SK-MEL-5 (cell line): ENCODE results near the gene TAOK1. TPM values are rescaled to one million over a fixed set of nuclear protein-coding genes. Genes with fewer than 3 reads are reported as not detected.

Source experiments
- DNase-seq: peaks from one replicate; pipeline ENCODE4 v3.0.0-alpha.2; 2016; ENCODE audit warnings: low read depth, low spot score
- in situ Hi-C: cut with HindIII; loops from 2 replicates; pipeline ENCODE4 v1.10.0; 2016; ENCODE audit warnings: low sequenced_read_pairs, high pct_unique_total_duplicates, low pct_unique_long_range_greater_than_20kb
- total RNA-seq: library from RNA; depleted of rRNA; stranded (reverse); fragments of >200 nt; shearing (Covaris generic); gene quantifications from 2 replicates; pipeline ENCODE4 v1.2.3, GENCODE V29; 2014

TAOK1 gene
- total RNA-seq, 1 experiment from 2014 or later, result 37.3 TPM

DNA sequence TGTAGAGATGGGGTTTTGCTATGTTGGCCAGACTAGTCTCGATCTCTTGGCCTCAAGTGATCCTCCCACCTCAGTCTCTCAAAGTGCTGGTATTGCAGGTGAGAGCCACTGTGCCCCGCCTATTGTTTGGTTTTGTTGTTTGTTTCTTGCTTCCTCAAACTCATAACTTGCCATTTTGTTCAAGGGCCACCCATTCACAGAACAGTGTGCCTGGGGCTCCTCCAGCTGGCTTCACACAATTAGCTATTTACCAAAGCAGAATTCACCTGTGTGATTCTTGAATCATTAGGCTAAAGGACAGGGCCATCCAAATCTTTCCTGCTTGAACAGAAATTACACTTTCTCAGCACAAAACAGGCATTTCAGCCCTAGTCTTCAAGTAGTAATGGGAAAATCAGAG is 169.5 kb downstream of the TAOK1 start:
- in situ Hi-C loops, result no loop called here
- DNase-seq, result no peak

DNA sequence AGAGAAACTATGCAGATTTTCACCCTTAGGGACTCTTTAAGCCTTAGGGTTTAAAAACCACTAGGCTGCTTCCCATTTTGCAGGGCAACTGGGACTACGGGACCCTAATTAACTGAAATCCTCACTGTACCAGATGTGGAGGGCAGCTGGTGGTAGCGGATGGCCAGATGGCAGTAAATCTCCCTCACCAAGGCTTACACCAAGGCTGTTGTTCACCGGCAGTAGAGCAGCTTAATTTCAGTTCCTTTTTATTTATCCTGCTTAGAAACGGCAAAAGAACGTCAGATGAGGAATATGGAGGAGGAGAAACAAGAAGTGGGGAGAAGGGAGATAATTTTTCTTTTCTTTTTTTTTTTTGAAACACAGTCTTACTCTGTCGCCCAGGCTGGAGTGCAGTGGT is 170.2 kb downstream of the TAOK1 start:
- in situ Hi-C loops, result no loop called here
- DNase-seq, result no peak

DNA sequence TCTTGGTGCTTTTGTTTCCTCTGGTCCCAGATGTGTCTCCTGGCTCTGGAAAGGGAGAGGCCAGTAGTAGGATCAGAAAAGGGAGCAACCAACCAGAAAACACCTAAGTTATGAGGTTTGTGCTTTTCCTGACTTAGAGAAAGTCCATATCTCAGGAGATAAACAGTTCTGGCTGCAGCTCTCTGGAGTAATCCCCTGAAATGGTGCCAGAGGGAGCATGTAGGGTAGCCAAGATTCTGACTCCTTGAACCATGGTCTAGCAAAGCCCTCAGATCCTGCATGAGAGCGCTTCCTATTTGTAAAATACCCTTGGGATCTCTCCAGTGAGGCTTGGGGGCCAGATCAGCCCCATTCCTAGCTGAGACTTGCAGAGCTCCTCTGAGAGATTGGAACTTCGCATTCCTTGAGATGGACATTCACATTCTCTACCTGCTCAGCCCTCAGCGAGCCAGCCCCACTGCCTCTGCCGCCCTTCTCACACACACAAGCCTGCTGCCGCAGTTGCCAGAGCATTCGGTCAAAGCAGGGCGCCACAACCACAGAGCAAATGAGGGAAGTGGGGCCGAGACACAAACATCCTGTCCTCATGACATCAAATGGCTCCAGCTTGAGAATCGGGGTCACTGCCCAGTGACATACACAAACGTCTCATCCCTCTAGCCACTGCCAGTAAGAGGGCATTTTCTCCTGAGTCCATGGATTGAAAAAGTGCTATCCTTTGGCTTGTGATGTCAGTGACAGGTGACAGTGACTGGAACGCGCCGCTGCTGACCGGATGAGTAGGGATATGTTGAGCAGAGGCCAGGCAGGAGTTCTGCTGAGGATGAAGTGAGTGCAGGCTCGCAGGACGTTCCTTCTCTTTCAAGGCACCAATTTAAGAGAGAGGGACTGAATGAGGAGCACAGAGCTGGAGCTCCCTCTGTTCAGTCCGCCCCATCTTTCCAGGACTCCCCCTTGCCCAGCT is 171.7 kb downstream of the TAOK1 start:
- DNase-seq, result no peak
- in situ Hi-C loops, result no loop called here

DNA sequence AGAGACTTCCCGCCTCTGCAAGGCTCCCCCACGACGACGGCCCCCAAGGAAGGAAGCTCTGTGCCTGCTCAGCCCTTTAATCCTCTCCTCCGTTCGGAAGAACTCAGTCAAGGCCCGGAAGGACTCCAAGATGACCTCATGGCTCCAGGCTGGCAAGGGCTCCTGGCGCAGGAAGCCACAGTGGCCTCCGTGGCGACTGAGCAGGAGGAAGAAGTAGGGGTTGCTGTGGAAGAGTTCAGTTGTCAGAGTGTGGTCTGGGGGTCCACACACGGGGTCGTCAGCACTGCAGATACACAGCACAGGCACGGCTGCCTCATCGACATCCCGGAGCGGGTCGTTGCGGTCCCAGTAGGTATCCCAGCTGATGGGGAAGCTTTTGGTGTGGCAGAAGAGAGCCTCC is 172.5 kb downstream of the TAOK1 start:
- DNase-seq, result no peak
- in situ Hi-C loops, result no loop called here

DNA sequence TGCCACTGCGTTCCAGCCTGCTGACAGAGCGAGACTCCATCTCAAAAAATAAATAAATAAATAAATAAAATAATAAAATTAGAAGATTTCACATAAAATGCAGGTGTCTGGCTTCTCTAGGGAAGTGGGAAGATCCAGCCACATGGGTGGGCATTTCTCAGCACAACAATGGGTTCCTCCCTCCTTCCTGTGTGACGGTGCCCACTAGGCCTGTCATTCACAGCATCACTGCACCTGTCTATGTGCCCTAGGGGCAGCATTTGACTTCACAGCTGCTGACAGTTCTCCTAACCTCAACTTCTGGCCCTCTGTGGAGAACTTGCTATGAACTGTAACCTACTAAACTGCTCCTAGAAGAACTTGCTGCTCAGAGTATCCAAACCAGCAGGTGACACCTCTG is 173.7 kb downstream of the TAOK1 start:
- no peak for DNase-seq
- in situ Hi-C loops, result no loop called here

DNA sequence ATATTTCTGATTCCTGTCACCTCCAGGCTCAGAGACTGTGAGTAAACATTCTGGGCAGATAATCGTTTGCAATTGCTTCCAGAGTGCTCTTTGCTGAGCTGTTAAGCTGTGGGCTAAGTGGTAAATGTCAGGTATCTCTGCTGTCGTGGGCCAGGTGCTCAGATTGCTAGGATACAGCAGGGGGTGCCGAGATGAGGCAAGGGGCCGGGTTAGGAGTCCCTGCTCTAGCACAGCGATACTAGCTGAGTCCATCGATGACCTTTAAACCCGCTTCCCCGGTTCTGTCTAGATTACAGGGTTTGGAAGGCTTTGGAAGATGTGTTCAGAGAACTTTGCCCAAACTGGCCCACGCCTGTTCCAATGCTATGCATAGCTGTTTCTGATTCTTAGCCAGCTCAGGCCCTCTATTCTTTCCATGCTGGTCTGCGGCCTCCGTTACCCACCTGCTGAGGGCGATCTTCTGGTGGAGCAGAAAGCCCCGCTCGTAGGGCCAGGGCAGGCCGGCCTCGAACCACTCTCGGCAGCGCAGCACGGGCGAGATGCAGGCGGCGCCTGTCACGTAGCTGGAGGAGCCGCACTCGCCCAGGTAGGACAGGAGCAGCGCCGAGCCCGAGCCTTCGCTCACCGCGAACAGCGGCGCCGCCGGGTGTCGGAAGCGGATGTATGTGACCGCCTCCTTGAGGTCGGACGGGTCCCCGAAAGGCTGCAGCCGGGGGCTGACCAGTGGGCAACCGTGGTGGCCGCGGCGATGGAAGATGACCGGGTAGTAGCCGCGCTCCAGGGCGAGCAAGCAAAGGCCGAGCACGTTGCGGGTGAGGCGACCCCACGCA is 175.7 kb downstream of the TAOK1 start:
- no peak for DNase-seq
- in situ Hi-C loops, result no loop called here

DNA sequence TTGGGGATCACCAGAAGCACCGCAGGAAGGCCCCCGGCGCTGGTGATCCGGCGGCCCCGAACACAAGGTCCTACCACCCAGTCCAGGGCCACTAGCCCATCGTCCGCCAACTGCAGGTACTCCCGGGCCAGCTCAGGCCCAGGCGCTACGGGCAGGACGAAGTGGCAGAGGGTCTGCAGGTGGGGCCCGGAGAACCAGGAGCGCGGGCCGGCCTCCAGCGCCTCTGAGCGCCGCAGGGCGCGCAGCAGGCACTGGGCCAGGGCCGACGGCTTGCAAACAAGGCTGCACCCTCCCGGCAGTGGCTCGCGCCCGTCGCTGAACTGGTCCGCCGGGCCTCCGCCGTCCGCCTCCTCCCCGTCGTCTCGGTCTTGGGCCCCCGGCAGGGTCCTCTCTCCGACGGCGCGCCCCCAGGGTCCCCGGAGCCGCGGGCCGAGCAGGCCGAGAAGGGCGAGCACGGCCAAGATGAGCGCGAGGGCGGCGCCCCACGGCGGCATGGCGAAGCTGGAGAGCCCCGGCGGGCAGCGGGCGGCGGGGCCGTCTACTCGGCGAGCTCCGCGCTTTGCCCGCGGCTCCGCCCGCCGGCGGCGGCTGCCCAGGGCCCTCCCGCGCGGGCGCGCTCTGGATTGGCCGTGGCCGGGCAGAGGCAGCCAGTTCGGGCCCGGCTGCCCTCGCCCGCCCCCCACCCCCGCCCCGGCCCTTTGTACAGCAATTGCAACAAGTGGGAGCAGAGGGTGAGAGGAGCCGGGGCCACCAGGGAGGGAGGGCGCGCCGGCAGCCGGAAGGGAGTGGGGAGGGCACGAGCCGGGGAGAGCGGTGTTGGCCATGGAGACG is 176.5 kb downstream of the TAOK1 start, which contains the start of gene ABHD15:
Gene ABHD15 (minus strand): TSS at position 565 of the 831 bp plus-strand sequence. CDS start 71 bp downstream, at position 494.
- in situ Hi-C loops, result no loop called here
- no peak for DNase-seq

DNA sequence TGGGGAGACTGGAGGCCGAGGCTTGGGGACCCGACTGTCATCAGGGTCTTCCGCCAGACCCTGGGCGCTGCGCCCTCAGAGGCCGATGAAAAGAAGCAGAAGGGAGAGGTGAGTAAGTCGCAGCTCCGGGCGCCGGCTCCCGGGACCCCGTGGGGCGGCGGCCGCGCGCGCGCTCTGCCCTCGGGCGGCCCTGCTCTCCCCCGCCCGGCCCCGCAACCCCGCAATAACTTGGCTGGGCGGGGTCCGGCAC is 177.1 kb downstream of the TAOK1 start:
- DNase-seq, result no peak
- in situ Hi-C loops, result no loop called here

DNA sequence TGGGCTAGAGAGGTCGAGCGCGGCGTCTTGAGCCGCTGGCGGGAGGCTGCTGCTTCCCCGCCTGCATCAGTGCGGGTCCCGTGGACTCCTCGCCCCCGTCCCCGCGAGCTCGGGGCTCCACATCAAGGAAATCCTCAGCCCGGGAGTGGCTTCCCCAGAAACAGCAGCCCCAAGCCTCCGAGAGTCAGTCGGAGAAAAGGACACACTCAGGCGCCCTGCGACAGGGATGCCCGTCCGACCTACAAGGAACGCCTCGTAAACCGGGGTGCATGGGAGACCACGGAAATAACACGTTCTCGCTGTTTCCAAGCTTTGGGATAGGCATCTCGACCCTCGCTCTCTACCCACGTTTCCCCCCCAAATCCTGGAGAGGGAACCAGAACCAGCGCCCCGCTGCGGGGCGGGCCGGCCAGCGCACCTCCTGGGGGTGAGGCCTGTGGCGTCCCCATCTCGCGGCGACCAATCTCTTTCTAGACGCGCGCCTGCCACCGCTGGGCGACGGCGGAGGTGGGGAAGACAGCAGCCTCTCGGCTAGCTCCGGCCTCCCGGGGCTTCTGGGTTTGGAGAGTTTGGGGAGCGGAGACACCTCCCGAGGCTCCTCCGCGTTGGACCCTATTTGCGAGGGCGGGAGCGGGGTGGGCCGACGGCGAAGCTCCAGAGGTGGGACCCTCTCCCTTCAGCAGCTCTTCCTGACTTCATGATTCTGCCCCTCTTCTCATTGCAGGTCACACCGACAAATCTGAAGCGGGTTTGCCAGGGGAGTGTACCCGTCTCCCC is 177.6 kb downstream of the TAOK1 start:
- in situ Hi-C loops, result no loop called here
- peak; percentile 19 for DNase-seq

DNA sequence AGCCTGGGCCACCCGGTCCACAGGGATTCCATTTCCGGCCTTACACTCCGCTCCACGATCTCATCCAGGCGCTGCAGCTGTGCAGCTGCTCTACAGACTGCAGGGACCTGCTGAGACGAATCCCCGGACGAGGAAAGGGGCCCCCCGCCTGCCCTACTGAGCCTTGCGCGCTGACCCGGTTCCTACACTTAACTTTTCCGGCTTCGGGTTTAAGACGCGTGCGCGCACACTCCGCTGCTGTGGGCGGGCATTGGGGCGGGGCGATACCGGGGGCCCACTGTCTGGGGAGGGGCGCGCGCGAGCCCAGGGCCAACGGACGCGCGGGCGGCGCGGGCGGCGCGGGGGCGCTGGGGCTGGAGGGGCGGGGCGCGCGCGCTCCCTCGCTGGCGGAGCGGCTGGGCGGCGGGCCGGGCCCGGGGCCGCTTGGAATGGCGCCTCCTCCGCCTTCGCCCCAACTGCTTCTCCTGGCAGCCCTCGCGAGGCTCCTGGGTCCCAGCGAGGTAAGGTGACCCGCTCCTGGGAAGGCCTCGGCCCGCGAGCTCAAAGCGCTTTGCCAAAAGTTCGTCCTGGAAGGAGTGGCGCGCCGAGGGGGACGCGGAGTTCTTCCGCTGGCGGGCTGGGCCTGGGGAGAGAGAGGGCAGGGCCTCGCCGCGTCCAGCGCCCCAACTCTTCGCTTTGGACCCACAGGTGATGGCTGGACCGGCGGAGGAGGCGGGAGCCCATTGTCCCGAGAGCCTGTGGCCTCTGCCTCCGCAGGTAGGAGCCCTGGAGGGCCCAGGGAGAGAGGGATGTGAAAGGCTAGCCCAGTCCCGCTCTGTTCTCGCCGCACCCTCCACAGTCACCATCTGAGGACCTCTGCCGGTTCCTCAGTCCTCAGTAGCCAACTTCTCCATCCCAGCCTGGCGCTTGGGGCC is 178.4 kb downstream of the TAOK1 start, which contains the start of gene TP53I13:
Gene TP53I13 (plus strand): TSS at position 371 of the 914 bp plus-strand sequence. CDS start 58 bp downstream, at position 429.
- in situ Hi-C loops, result no loop called here
- DNase-seq, result peak; percentile 82

DNA sequence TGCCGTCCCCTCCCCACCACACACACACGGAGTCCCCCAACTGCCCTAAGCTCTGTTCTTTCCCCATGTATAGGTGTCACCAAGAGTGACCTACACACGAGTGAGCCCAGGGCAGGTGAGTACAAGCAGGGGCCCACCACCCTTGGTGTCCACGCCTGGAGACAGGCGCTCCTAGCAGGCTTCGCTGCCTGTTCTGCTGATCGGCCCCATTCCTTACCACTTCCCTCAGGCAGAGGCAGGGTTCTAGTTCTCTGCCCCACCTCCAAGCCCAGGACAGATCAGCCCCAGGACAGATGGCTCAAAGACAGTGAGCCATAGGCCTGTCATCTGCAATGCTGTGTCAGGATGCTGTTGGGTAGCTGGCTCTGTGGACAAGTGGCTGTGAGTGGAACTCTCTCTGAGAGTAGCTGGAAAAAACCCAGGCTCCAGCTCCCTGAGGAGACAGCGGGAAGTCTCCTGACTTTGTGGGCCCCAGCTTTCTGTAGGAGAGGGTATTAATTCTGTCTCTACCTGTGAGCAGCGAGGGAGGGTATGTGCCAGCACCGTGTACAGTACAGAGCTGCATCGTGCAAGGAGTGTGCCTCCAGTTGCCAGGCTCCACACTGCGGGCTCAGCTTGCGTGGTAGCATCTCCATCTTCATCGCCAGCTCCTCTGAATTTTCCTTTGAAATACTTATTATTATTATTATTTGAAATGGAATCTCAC is 179.2 kb downstream of the TAOK1 start:
- no peak for DNase-seq
- in situ Hi-C loops, result no loop called here

DNA sequence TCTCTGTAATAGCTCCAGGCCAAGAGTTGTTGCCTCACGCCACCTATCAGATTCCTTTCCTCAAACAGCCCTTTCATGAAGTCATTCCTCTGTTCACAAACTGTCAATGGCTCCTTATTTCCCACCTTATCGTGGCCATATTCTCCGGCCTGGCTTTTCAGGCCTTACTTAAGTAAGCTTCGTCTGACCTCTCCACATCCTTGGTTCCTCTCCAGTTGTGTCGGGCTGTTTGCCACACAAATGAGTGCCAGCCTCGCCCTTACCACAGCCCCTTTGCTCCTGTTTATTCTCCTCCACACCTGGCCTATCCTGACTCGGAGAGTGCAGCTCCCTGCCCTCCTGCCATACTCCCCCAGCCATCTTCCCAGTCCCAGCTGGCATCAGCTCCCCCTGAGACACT is 180.4 kb downstream of the TAOK1 start:
- in situ Hi-C loops, result no loop called here
- DNase-seq, result peak; percentile 68

DNA sequence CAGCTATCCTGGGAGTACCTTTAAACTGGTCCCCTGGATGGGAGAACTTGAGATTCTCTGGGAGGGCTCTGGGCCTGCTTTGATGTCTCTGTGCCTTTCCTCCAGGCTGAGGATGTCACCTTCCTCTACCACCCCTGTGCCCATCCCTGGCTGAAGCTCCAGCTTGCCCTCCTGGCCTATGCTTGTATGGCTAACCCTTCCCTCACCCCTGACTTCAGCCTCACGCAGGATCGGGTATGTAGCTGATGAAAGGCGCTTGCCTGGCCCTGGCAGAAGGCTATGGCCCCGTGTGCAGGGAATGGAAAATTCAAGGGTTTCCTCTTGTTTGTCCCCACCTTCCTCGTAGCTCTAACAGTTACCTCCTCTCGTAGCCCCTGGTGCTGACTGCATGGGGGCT is 181.3 kb downstream of the TAOK1 start:
- in situ Hi-C loops, result no loop called here
- no peak for DNase-seq

DNA sequence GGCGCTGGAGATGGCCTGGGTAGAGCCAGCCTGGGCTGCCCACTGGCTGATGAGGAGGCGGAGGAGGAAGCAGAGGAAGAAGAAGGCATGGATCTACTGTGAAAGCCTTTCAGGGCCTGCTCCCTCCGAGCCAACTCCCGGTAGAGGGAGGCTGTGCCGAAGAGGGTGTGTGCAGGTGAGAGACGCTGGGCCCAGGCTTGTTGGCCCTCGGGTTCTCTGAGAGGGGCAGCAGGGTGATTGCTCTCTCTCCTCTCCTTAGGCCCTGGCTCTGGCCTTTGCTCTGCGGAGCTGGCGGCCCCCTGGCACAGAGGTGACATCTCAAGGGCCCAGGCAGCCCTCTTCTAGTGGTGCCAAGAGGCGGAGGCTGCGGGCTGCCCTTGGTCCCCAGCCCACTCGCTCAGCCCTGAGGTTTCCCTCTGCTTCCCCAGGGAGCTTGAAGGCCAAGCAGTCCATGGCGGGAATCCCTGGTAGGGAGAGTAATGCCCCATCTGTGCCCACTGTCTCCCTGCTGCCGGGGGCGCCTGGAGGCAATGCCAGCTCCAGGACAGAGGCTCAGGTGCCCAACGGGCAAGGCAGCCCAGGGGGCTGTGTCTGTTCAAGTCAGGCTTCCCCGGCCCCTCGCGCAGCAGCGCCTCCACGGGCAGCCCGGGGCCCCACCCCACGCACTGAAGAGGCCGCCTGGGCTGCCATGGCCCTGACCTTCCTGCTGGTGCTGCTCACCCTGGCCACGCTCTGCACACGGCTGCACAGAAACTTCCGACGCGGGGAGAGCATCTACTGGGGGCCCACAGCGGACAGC is 181.9 kb downstream of the TAOK1 start:
- no peak for DNase-seq
- in situ Hi-C loops, result no loop called here
